Activated CD4-positive, alpha-beta T cell treated with anti-CD3 and anti-CD28 coated beads, Interleukin-2, amount 10 ng/mL, durations not matched to agents 24 days and 14 days (primary cell): ENCODE data around the gene RGPD8. TPM values are rescaled to one million over a fixed set of nuclear protein-coding genes. Genes with fewer than 3 reads are reported as not detected.
"Not testable (repeated sequence)": the region's sequence is repeated elsewhere in the genome, so short reads cannot be mapped to it uniquely, and the experiment has no call there.

Source experiments
- DNase-seq: peaks from one replicate; pipeline ENCODE4 v3.0.0; 2022
- H3K27ac Mint-ChIP-seq: one replicate; pipeline ENCODE4 v1.8.0; 2022; ENCODE audit warnings: mild to moderate bottlenecking, mixed read lengths
- H3K27me3 Mint-ChIP-seq: one replicate; pipeline ENCODE4 v1.8.0; 2022; ENCODE audit warnings: mixed read lengths
- H3K36me3 Mint-ChIP-seq: one replicate; pipeline ENCODE4 v1.8.0; 2022; ENCODE audit warnings: low read depth, mild to moderate bottlenecking, mixed read lengths
- H3K4me1 Mint-ChIP-seq: one replicate; pipeline ENCODE4 v1.8.0; 2021; ENCODE audit warnings: mixed read lengths
- H3K4me3 Mint-ChIP-seq: one replicate; pipeline ENCODE4 v1.8.0; 2022; ENCODE audit warnings: mild to moderate bottlenecking, moderate library complexity, mixed read lengths
- H3K9me3 Mint-ChIP-seq: one replicate; pipeline ENCODE4 v1.8.0; 2021; ENCODE audit warnings: mixed read lengths
- intact Hi-C: fragments of 100-400 bp; cut with micrococcal nuclease; formaldehyde crosslinking; loops from one replicate; pipeline ENCODE4 v1.15.1; 2023
- total RNA-seq: library from RNA; stranded (reverse); gene quantifications from 2 replicates; pipeline ENCODE4 v1.2.3, GENCODE V29; 2022

Gene RGPD8
- total RNA-seq, 1 donor from 2014 or later = 15.6 TPM

DNA sequence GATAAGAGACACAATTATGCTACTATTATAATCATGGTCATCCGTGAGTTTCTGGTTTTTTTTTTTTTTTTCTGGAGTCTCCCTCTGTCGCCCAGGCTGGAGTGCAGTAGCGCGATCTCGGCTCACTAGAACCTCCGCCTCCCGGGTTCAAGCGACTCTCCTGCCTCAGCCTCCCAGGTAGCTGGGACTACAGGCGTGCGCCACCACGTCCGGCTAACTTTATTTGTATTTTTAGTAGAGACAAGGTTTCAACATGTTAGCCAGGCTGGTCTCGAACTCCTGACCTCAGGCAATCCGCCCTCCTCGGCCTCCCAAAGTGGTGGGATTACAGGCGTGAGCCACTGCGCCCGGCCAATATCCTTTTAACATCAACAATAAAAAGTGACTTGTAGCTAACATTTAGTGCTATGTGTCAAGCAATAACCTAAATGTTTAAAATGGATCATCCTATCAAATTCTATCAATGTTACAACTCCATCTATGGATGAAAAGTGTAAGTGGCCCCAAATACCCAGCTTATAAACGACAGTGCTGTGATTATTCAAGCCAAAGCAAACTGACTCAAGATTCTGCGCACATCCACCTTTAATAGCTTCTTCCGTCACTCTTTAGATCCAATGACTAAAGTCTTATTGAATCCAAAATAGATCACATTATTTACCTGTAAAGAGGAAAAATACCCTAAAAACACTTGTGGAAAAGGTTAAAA lies 1.7 kb downstream of the RGPD8 start:
- intact Hi-C loops, H3K27me3 Mint-ChIP-seq, H3K9me3 Mint-ChIP-seq, H3K36me3 Mint-ChIP-seq, H3K27ac Mint-ChIP-seq, H3K4me1 Mint-ChIP-seq: not testable (repeated sequence)
- peak overlapping the region; percentile 91 for H3K4me3 Mint-ChIP-seq
- peak; percentile 52 for DNase-seq

DNA sequence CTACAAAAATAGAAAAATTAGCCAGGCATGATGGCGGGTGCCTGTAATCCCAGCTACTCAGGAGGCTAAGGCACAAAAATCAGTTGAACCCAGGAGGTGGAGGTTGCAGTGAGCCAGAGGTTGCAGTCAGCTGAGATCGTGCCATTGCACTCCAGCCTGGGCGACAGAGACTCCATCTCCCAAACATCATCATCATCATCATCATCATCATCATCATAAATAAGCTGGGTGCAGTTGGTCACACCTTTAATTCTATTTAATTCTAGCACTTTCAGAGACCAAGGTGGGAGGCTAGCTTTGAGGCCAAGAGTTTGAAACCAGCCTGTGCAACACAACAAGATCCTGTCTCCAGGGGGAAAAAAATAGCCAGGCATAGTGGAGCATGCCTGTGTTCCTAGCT lies 8.9 kb downstream of the RGPD8 start:
- intact Hi-C loops = not testable (repeated sequence)

DNA sequence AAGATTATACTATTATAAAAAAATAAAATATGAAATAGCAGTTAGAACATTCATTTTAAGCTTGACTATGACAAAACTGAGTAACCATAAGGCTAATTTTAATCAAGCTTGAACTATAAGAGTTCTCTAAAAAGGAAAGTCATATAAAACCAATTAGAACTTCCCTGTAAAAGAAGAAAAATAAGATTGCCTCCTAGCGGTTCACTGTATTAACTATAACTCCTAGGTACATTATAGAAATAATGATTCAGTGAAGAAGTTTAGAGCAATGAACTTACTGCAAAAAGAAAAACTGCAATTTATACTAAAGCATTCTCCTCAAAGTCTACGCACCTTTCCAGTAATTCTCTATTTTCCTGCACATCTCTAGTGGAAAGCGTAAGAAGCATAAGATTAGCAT lies 16.6 kb downstream of the RGPD8 start:
- H3K36me3 Mint-ChIP-seq, H3K4me3 Mint-ChIP-seq, H3K4me1 Mint-ChIP-seq, H3K27me3 Mint-ChIP-seq, intact Hi-C loops, H3K27ac Mint-ChIP-seq, H3K9me3 Mint-ChIP-seq, DNase-seq: not testable (repeated sequence)

More for the DNA sequence above, 8.9 kb downstream of the RGPD8 start:
- not testable (repeated sequence) for H3K9me3 Mint-ChIP-seq, H3K36me3 Mint-ChIP-seq, H3K27ac Mint-ChIP-seq, DNase-seq, H3K27me3 Mint-ChIP-seq, H3K4me1 Mint-ChIP-seq, H3K4me3 Mint-ChIP-seq

DNA sequence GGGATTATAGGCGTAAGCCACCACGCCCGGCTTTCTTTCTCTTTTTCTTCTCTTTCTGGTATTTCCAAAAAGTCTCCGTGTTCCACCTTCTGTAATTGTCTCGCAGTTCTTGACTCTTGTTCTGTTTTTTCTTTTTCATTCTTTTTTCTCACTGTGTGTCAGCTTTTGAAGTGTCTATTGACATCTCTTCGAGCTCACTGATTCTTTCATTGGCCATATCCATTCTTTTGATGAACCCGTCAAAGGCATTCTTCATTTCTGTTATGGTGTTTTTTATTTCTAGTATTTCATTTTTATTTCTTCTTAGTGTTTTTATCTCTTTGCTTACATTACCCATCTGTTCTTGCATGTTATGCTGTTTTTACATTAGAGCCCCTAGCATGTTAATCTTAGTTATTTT lies 73.4 kb downstream of the RGPD8 start:
- DNase-seq, H3K4me3 Mint-ChIP-seq, H3K4me1 Mint-ChIP-seq, H3K27ac Mint-ChIP-seq, intact Hi-C loops, H3K27me3 Mint-ChIP-seq, H3K36me3 Mint-ChIP-seq, H3K9me3 Mint-ChIP-seq: not testable (repeated sequence)

DNA sequence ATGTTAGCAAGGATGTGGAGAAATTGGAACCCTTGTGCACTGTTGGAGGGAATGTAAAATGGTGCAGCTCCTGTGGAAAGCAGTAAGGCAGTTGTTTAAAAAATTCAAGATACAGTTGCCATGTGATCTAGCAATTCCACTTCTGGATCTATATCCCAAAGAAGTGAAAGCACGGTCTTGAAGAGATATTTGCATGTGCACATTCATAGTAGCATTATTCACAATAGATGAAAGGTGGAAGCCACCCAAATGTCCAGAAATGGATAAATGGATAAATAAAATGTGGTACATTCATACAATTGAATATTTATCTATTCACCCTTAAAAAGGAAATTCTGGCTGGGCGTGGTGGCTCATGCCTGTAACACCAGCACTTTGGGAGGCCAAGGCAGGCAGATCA lies 79.1 kb downstream of the RGPD8 start:
- H3K4me1 Mint-ChIP-seq, H3K27ac Mint-ChIP-seq, H3K27me3 Mint-ChIP-seq, H3K36me3 Mint-ChIP-seq, intact Hi-C loops, H3K9me3 Mint-ChIP-seq, H3K4me3 Mint-ChIP-seq, DNase-seq: not testable (repeated sequence)

DNA sequence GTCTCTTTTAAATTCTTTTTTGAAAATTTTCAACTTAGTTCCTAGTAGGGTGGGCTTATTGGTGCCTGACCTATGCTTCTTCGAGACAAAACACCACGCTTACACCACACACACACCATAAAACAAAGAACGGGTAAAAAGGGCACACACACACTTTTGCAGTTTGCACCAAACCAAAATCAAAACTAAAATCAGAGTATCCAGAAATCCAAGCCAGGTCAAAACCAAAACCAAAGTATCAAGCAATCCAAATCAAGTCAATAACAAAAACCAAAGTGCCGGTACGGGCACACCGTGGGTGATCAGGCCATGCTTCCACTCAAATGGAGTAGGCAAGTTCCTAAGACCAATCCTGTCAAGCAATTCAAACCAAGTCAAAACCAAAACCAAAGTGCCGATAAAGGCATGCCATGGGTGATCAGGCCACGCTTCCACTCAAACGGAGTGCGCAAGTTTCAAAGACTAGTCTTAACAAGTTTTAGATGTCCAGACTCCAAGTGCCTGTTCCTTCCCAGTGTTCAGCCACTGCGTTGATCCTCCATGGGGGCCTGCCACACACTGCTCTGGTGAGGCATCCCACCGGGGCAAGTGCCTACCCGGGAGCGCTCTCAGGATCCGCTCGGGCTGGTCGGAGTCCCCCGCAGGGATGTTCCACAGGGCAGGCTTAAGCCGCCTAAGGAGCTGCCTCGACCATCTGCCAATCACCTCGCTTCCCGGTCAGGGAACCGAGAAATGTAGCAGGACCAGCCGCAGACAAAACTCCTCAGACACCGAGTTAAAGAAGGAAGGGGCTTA lies 80.4 kb downstream of the RGPD8 start:
- H3K9me3 Mint-ChIP-seq, H3K27ac Mint-ChIP-seq, H3K27me3 Mint-ChIP-seq, H3K4me3 Mint-ChIP-seq, H3K4me1 Mint-ChIP-seq, DNase-seq, H3K36me3 Mint-ChIP-seq, intact Hi-C loops: not testable (repeated sequence)

DNA sequence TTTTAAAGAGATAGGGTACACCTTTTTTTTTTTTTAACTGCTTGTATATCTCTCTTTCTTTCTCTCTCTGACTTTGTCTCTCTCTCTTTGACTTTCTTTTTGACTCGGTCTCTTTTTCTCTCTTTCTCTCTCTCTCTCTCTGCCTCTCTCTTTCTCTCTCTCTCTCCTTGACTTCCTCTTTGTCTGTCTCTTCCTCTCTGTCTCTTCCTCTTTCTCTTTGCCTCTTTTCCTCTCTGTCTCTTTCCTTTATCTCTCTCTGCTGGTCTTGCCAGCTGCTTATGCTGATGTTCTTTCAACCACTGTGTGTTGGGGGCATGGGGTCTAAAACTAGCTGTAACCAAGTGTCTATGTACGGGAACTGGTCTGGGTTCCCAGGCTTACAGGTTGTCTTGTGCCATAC lies 81.2 kb downstream of the RGPD8 start:
- not testable (repeated sequence) for H3K27ac Mint-ChIP-seq, H3K4me3 Mint-ChIP-seq

DNA sequence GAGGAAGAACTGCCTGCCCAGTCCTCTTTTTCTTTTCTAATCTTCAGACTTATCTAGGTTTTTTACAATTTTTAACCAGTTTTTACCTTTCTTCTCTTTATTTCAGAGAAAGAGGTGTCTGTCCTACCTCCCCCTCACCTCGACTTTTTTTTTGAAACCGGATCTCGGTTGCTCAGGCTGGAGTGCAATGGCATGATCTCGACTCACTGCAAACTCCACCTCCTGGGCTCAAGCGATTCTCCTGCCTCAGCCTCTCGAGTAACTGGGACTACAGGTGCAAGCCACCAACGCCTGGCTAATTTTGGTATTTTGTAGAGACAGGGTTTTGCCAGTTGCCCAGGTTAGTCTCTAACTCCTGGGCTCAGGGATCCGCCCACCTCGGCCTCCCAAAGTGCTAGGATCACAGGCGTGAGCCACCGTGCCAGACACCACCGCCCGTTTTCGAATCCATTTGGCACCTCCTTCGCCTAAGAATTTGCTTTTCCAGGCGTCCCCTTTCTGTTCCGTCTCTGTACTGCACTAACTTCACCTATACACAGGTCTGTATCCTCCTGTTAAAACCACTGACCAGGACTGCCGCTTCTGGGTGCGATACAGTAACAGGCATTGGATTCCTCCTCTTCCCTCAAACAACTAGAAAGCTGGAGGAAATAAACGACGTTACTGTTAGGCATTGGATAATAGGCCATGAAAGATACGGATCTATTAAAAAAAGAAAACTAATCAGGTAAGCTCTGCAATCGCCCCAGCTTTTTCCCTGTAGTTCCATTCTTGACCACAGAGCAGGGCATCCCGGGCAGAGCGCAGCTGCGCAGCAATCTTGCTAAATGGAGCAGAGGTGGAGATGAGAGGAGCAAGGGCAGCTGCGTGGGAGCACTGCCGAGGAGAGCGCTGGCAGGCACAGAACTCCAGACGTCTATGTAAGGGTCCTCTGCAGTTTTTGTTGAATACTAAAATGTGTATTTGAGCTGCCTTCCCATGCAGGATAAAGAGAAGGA lies 88.1 kb downstream of the RGPD8 start:
- H3K27ac Mint-ChIP-seq = no peak overlapping the region
- peaks cover 3% of the 10 kb centered on the region for H3K27me3 Mint-ChIP-seq
- H3K4me1 Mint-ChIP-seq = peaks cover 6% of the 10 kb centered on the region
- H3K4me3 Mint-ChIP-seq = no peak overlapping the region
- peaks cover 7% of the 10 kb centered on the region for H3K9me3 Mint-ChIP-seq
- no peaks in the 10 kb centered on the region for H3K36me3 Mint-ChIP-seq
- intact Hi-C loops = no loop called here
- no peak for DNase-seq

More for the DNA sequence above, 81.2 kb downstream of the RGPD8 start:
- H3K27me3 Mint-ChIP-seq, H3K9me3 Mint-ChIP-seq, intact Hi-C loops, DNase-seq, H3K4me1 Mint-ChIP-seq, H3K36me3 Mint-ChIP-seq: not testable (repeated sequence)

DNA sequence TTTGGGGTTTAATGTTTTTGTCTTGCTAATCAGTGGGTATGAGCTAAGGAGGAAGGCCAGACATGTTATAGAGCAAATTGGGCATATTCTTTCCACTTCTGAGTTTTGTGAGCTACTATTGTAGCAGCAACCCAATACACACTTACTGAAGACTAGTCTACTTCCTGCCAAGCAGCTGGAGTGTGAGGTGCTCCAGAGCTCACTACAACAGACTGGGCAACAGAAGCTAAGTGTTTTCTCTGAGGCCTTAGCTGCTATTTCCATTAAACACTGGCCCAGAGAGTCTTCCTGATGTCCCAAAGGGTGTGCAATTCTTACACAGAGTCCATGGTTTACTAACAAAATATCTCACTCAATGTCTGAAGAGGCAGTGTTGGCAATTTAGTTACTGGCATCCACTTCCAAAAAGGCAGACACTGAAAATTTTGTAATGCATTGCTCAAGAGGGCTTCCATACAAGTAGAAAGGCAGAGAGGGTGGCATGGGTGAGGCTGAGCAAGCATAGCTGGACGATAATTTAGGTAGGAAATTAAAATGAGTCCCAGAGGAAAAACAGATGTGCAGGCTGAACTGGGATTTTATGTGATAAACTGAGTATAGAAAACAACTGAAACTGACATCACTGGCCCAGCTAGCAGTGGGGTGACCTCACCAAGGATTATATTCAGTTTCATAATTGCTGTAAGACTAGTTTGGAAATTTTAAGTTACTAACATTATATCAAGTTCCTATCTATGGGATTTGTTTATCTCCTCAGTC lies 89.4 kb downstream of the RGPD8 start:
- intact Hi-C loops = no loop called here
- no peak for DNase-seq
- no peak overlapping the region for H3K4me3 Mint-ChIP-seq
- no peak overlapping the region for H3K27ac Mint-ChIP-seq
- H3K36me3 Mint-ChIP-seq = no peaks in the 10 kb centered on the region
- peaks cover 7% of the 10 kb centered on the region for H3K9me3 Mint-ChIP-seq
- H3K27me3 Mint-ChIP-seq = peaks cover 3% of the 10 kb centered on the region
- H3K4me1 Mint-ChIP-seq = peaks cover 6% of the 10 kb centered on the region

DNA sequence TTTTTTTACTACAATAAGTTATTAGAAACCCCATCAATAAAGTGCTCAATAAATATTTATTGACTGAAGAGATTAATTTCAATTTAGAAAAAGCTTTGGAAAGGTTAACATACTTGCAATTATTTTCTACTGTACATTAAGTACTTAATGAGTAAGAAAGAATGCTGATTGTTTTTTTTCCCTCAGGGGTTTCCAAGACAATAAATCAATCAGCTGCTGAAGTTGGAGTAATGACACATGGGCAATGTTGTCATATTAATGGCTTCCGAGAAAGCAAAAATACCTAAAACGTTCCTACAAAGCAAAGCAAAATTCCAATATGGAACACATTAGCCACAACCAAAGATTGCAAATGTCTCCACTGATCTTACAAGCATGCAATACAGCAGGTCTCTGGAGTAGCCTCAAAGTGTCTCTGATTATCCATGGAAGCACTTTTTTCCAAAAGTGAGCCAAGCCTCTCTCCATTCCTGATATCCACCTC lies 91.3 kb downstream of the RGPD8 start:
- Mint-ChIP-seq H3K4me1 (peaks cover 6% of the 10 kb centered on the region), H3K27me3 (peaks cover 3% of the 10 kb centered on the region), H3K9me3 (peaks cover 7% of the 10 kb centered on the region), H3K4me3 (no peak overlapping the region), H3K27ac (no peak overlapping the region), H3K36me3 (no peaks in the 10 kb centered on the region)
- DNase-seq = no peak
- intact Hi-C loops = no loop called here

DNA sequence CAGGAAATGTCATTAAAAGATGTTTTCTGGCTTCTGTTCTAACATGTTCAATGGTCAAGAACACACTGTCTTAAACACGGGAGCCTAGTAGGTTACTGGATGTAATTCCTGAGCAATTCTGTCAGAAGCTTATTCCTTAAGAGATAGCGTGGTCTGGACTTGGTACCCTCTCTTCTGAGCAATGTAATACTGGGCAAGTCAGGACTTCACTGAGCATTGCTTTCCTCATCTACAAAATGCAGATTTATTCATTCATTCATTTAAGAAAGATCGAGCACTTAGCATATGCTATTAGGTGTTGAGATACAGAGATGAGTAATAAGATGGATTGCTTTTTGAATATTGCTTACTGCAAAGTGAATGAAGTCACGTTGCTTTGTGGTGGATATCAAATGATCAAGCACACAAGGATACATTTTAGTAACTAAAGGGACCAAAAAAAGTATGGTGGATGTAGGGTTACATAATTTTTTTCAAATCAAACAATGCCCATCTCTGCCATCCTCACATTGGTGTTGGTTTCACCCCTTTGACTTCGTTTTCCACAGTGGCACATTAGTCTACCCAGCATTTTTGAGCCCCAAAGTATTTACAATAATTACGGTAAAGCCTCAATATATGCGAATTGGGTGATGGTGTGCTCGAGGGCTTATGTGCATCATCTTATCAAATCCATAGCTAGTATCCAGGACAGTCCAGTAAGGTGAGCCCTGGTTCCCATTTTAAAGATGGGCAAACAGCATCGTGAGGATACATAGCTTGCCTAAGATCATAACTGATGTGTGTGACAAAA lies 92.8 kb downstream of the RGPD8 start:
- peaks cover 6% of the 10 kb centered on the region for H3K4me1 Mint-ChIP-seq
- intact Hi-C loops = no loop called here
- H3K27me3 Mint-ChIP-seq = peaks cover 3% of the 10 kb centered on the region
- H3K36me3 Mint-ChIP-seq = no peaks in the 10 kb centered on the region
- H3K27ac Mint-ChIP-seq = no peak overlapping the region
- DNase-seq = no peak
- no peak overlapping the region for H3K4me3 Mint-ChIP-seq
- no peaks in the 10 kb centered on the region for H3K9me3 Mint-ChIP-seq

DNA sequence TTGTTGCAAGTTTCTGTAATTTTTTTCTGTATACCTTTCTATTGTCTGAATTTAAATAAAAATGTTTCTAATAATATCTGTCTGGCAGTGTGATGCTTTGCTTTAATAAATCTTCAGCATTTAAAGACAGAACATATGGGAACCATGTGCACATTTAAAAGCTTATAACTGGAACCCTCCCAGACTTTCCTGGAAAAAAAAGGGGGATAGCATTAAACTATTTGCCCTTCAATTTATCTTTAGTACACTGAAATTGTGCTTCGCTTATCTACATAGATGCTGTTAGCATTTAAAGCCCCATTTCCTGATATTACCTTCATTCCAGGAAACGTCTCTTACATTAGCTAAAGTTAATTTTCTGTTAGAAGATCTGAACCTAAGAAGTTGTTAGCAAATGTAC lies 93.5 kb downstream of the RGPD8 start:
- Mint-ChIP-seq H3K9me3 (no peaks in the 10 kb centered on the region), H3K36me3 (no peaks in the 10 kb centered on the region), H3K4me1 (peaks cover 6% of the 10 kb centered on the region), H3K4me3 (no peak overlapping the region), H3K27ac (no peak overlapping the region), H3K27me3 (peaks cover 3% of the 10 kb centered on the region)
- DNase-seq = no peak
- intact Hi-C loops = no loop called here
